Upper lobe of left lung (tissue), 4 donors: Measurements from ENCODE around the gene CHST11.

Source experiments
- CTCF ChIP-seq, 6 experiments: fragments of 450-650 bp in 4 of 6; fragments of 200-600 bp in 2 of 6; sonication (generic) in 2 of 6; IDR thresholded peaks; one replicate each; pipeline ENCODE4 v1.5.1; 2016 to 2019; ENCODE audit warnings: antibody characterized with exemption in 6 of 6
- EP300 ChIP-seq, 4 donors: sonication (generic); formaldehyde crosslinking; IDR thresholded peaks; one replicate each; pipeline ENCODE4 v1.5.1; 2017; ENCODE audit warnings: antibody characterized with exemption in 4 of 4, control low read depth in 2 of 4
- POLR2A ChIP-seq, 4 donors: fragments of 450-650 bp; IDR thresholded peaks; one replicate each; pipeline ENCODE4 v1.5.1; 2016 to 2017; ENCODE audit warnings: antibody characterized with exemption in 4 of 4, mild to moderate bottlenecking in 2 of 4

GRCh38 chr12:104767261-104767660, 310.5 kb downstream of the CHST11 start:
- TF ChIP-seq POLR2A (IDR thresholded peaks at IDR 0.05) (no peak), CTCF (IDR thresholded peaks at IDR 0.05) (no peak), EP300 (IDR thresholded peaks at IDR 0.05) (no peak)
